ENCODE measurements around the gene GMPPB. TPM values are rescaled to one million over a fixed set of nuclear protein-coding genes. Genes with fewer than 3 reads are reported as not detected.
A peak's percentile ranks its signal among the peaks of the same experiment; 100 is the strongest.
"Not testable (repeated sequence)": the region's sequence is repeated elsewhere in the genome, so short reads cannot be mapped to it uniquely, and the experiment has no call there.

The GMPPB gene
- 10 to 100 TPM; 67.0 to 71.8 (median 67.4) TPM for total RNA-seq

- DNase-seq = peak; percentile 86
- H3K4me3 Mint-ChIP-seq = peak within 1 kb of the TSS; percentile 94
- peak; percentile 87 to 89 for ATAC-seq
- H3K4me1 Mint-ChIP-seq (ENCODE audit: low read depth) = peaks cover 30% of the 10 kb centered on the region
- peaks cover 12% of the 10 kb centered on the region for H3K36me3 Mint-ChIP-seq (ENCODE audit: insufficient read depth)
- no peaks in the 10 kb centered on the region for H3K27me3 Mint-ChIP-seq (ENCODE audit: low read depth)
- H3K9me3 Mint-ChIP-seq = no peaks in the 10 kb centered on the region
Observed at GRCh38 chr3:49723628-49724551, at the start of gene GMPPB. Gene GMPPB, minus strand, starts transcription at chr3:49723951. Its CDS starts 225 bp downstream, at chr3:49723726.

GRCh38 chr3:49772703-49773102 is 49.0 kb upstream of the GMPPB start:
- peaks cover 26% of the 10 kb centered on the region for H3K4me1 Mint-ChIP-seq (ENCODE audit: low read depth)
- DNase-seq (no peak), ATAC-seq (no peak)

GRCh38 chr3:49771340-49771938 is 47.7 kb upstream of the GMPPB start:
- no peaks in the 10 kb centered on the region for H3K9me3 Mint-ChIP-seq
- H3K36me3 Mint-ChIP-seq (ENCODE audit: insufficient read depth) = peaks cover 5% of the 10 kb centered on the region
- ATAC-seq = no peak
- no peak overlapping the region for H3K4me3 Mint-ChIP-seq
- no peaks in the 10 kb centered on the region for H3K27me3 Mint-ChIP-seq (ENCODE audit: low read depth)
- peaks cover 27% of the 10 kb centered on the region for H3K4me1 Mint-ChIP-seq (ENCODE audit: low read depth)
- no peak for DNase-seq

More at GRCh38 chr3:49772703-49773102, 49.0 kb upstream of the GMPPB start:
- no peaks in the 10 kb centered on the region for H3K9me3 Mint-ChIP-seq
- H3K27me3 Mint-ChIP-seq (ENCODE audit: low read depth) = no peaks in the 10 kb centered on the region
- H3K36me3 Mint-ChIP-seq (ENCODE audit: insufficient read depth) = peaks cover 5% of the 10 kb centered on the region
- no peak overlapping the region for H3K4me3 Mint-ChIP-seq

- no peak overlapping the region for H3K4me3 Mint-ChIP-seq
- DNase-seq (no peak), ATAC-seq (no peak)
- H3K9me3 Mint-ChIP-seq = no peaks in the 10 kb centered on the region
- H3K27me3 Mint-ChIP-seq (ENCODE audit: low read depth) = no peaks in the 10 kb centered on the region
- peaks cover 6% of the 10 kb centered on the region for H3K36me3 Mint-ChIP-seq (ENCODE audit: insufficient read depth)
- peaks cover 25% of the 10 kb centered on the region for H3K4me1 Mint-ChIP-seq (ENCODE audit: low read depth)
Observed at GRCh38 chr3:49769926-49770325, 46.2 kb upstream of the GMPPB start.

GRCh38 chr3:49769286-49769915 is 45.6 kb upstream of the GMPPB start:
- Mint-ChIP-seq H3K4me3 (no peak overlapping the region), H3K4me1 (ENCODE audit: low read depth) (peaks cover 25% of the 10 kb centered on the region), H3K36me3 (ENCODE audit: insufficient read depth) (peaks cover 9% of the 10 kb centered on the region), H3K27me3 (ENCODE audit: low read depth) (no peaks in the 10 kb centered on the region), H3K9me3 (no peaks in the 10 kb centered on the region)
- ATAC-seq (no peak), DNase-seq (no peak)

- H3K4me1 Mint-ChIP-seq (ENCODE audit: low read depth) = peaks cover 16% of the 10 kb centered on the region
- no peak overlapping the region for H3K4me3 Mint-ChIP-seq
- no peaks in the 10 kb centered on the region for H3K27me3 Mint-ChIP-seq (ENCODE audit: low read depth)
- no peak for ATAC-seq
- H3K9me3 Mint-ChIP-seq = no peaks in the 10 kb centered on the region
- peaks cover 5% of the 10 kb centered on the region for H3K36me3 Mint-ChIP-seq (ENCODE audit: insufficient read depth)
- DNase-seq = no peak
Observed at GRCh38 chr3:49763981-49764380, 40.2 kb upstream of the GMPPB start.

GRCh38 chr3:49761661-49762060 is 37.9 kb upstream of the GMPPB start:
- ATAC-seq = no peak
- Mint-ChIP-seq H3K4me3 (no peak overlapping the region), H3K36me3 (ENCODE audit: insufficient read depth) (peaks cover 5% of the 10 kb centered on the region), H3K4me1 (ENCODE audit: low read depth) (peaks cover 21% of the 10 kb centered on the region), H3K27me3 (ENCODE audit: low read depth) (no peaks in the 10 kb centered on the region), H3K9me3 (no peaks in the 10 kb centered on the region)
- DNase-seq = no peak

- H3K4me1 Mint-ChIP-seq (ENCODE audit: low read depth) = peaks cover 29% of the 10 kb centered on the region
- no peaks in the 10 kb centered on the region for H3K9me3 Mint-ChIP-seq
Observed at GRCh38 chr3:49759226-49759625, 35.5 kb upstream of the GMPPB start.

GRCh38 chr3:49757197-49757596 is 33.4 kb upstream of the GMPPB start:
- no peak for ATAC-seq
- Mint-ChIP-seq H3K4me1 (ENCODE audit: low read depth) (peaks cover 39% of the 10 kb centered on the region), H3K36me3 (ENCODE audit: insufficient read depth) (peaks cover 5% of the 10 kb centered on the region), H3K4me3 (no peak overlapping the region), H3K27me3 (ENCODE audit: low read depth) (no peaks in the 10 kb centered on the region), H3K9me3 (no peaks in the 10 kb centered on the region)
- DNase-seq = no peak

More at GRCh38 chr3:49759226-49759625, 35.5 kb upstream of the GMPPB start:
- DNase-seq (no peak), ATAC-seq (no peak)
- no peak overlapping the region for H3K4me3 Mint-ChIP-seq
- H3K36me3 Mint-ChIP-seq (ENCODE audit: insufficient read depth) = peaks cover 3% of the 10 kb centered on the region
- H3K27me3 Mint-ChIP-seq (ENCODE audit: low read depth) = no peaks in the 10 kb centered on the region

GRCh38 chr3:49756036-49756435 is 32.3 kb upstream of the GMPPB start:
- Mint-ChIP-seq H3K9me3 (no peaks in the 10 kb centered on the region), H3K4me3 (no peak overlapping the region), H3K27me3 (ENCODE audit: low read depth) (no peaks in the 10 kb centered on the region), H3K4me1 (ENCODE audit: low read depth) (peaks cover 39% of the 10 kb centered on the region), H3K36me3 (ENCODE audit: insufficient read depth) (peaks cover 5% of the 10 kb centered on the region)
- DNase-seq = no peak
- no peak for ATAC-seq

GRCh38 chr3:49754536-49754935 is 30.8 kb upstream of the GMPPB start:
- no peak for ATAC-seq

GRCh38 chr3:49751501-49751900 is 27.8 kb upstream of the GMPPB start:
- Mint-ChIP-seq H3K4me1 (ENCODE audit: low read depth) (peaks cover 23% of the 10 kb centered on the region), H3K4me3 (no peak overlapping the region), H3K9me3 (no peaks in the 10 kb centered on the region), H3K36me3 (ENCODE audit: insufficient read depth) (peaks cover 10% of the 10 kb centered on the region), H3K27me3 (ENCODE audit: low read depth) (no peaks in the 10 kb centered on the region)
- DNase-seq = no peak
- no peak for ATAC-seq

More at GRCh38 chr3:49754536-49754935, 30.8 kb upstream of the GMPPB start:
- DNase-seq = no peak
- no peak overlapping the region for H3K4me3 Mint-ChIP-seq
- peaks cover 35% of the 10 kb centered on the region for H3K4me1 Mint-ChIP-seq (ENCODE audit: low read depth)
- no peaks in the 10 kb centered on the region for H3K27me3 Mint-ChIP-seq (ENCODE audit: low read depth)
- H3K9me3 Mint-ChIP-seq = no peaks in the 10 kb centered on the region
- peaks cover 5% of the 10 kb centered on the region for H3K36me3 Mint-ChIP-seq (ENCODE audit: insufficient read depth)

- DNase-seq (no peak), ATAC-seq (no peak)
- no peak overlapping the region for H3K4me3 Mint-ChIP-seq
- H3K36me3 Mint-ChIP-seq (ENCODE audit: insufficient read depth) = peaks cover 11% of the 10 kb centered on the region
- no peaks in the 10 kb centered on the region for H3K27me3 Mint-ChIP-seq (ENCODE audit: low read depth)
- H3K9me3 Mint-ChIP-seq = no peaks in the 10 kb centered on the region
- peaks cover 14% of the 10 kb centered on the region for H3K4me1 Mint-ChIP-seq (ENCODE audit: low read depth)
Observed at GRCh38 chr3:49750056-49750455, 26.3 kb upstream of the GMPPB start.

GRCh38 chr3:49748874-49749273 is 25.1 kb upstream of the GMPPB start:
- H3K9me3 Mint-ChIP-seq; H3K4me1 Mint-ChIP-seq (ENCODE audit: low read depth); H3K27me3 Mint-ChIP-seq (ENCODE audit: low read depth); H3K4me3 Mint-ChIP-seq; DNase-seq; ATAC-seq: not testable (repeated sequence)
- peaks cover 16% of the 10 kb centered on the region for H3K36me3 Mint-ChIP-seq (ENCODE audit: insufficient read depth)
